HFFc6 (cell line): ENCODE measurements around the gene PEPD. TPM values are rescaled to one million over a fixed set of nuclear protein-coding genes. Genes with fewer than 3 reads are reported as not detected.

ENCODE experiments used
- DNase-seq: peaks from one replicate; pipeline ENCODE4 v3.0.0-alpha.2; 2018
- H3K27ac Mint-ChIP-seq: 2 replicates; pipeline ENCODE4 v1.8.0; 2020; ENCODE audit warnings: mild to moderate bottlenecking, mixed read lengths
- H3K27me3 Mint-ChIP-seq: 2 replicates; pipeline ENCODE4 v1.8.0; 2021; ENCODE audit warnings: mild to moderate bottlenecking, moderate library complexity, mixed read lengths; ENCODE audit not compliant: insufficient read depth
- H3K36me3 Mint-ChIP-seq: 2 replicates; pipeline ENCODE4 v1.8.0; 2021; ENCODE audit warnings: low read depth, mixed read lengths
- H3K4me1 Mint-ChIP-seq: 2 replicates; pipeline ENCODE4 v1.8.0; 2020; ENCODE audit warnings: low read depth, mixed read lengths
- H3K4me3 Mint-ChIP-seq: 2 replicates; pipeline ENCODE4 v1.8.0; 2020; ENCODE audit warnings: mild to moderate bottlenecking, moderate library complexity, mixed read lengths
- H3K9me3 Mint-ChIP-seq: 2 replicates; pipeline ENCODE4 v1.8.0; 2020; ENCODE audit warnings: mild to moderate bottlenecking, mixed read lengths
- CTCF ChIP-seq: fragments of 200-600 bp; sonication (generic); IDR thresholded peaks from 2 replicates; pipeline ENCODE4 v1.5.0; 2021; ENCODE audit warnings: antibody characterized with exemption, mild to moderate bottlenecking
- total RNA-seq, 6 experiments: library from RNA; stranded (reverse); fragmentation: NEBNext Ultra II Directional; extraction: Animal tissue kit (Norgen Biotek cat#: 25700); gene quantifications; 2 replicates in 1 of 6; 3 replicates in 5 of 6; pipeline ENCODE4 v1.2.3, GENCODE V29; 2021

Gene PEPD
- total RNA-seq, 6 experiments from 2014 or later, result 57.0 to 76.9 (median 67.6) TPM

GRCh38 chr19:33374236-33374714 lies 147.3 kb downstream of the PEPD start:
- H3K4me3 Mint-ChIP-seq, result peak overlapping the region; percentile 92
- peaks cover 33% of the 10 kb centered on the region for H3K4me1 Mint-ChIP-seq
- no peaks in the 10 kb centered on the region for H3K9me3 Mint-ChIP-seq
- H3K27me3 Mint-ChIP-seq, result peaks cover 8% of the 10 kb centered on the region
- H3K27ac Mint-ChIP-seq, result peak overlapping the region; percentile 87
- TF ChIP-seq CTCF, result peak; percentile 32
- peaks cover 10% of the 10 kb centered on the region; the same call in 1 of the 2 replicates for H3K36me3 Mint-ChIP-seq
- DNase-seq, result no peak

GRCh38 chr19:33373453-33374235 lies 147.9 kb downstream of the PEPD start, which contains the start of gene CEBPG:
CEBPG (plus strand) TSS chr19:33373709; CDS start chr19:33379240, 5,531 bp downstream.
- peak within 1 kb of the TSS; percentile 87 for H3K27ac Mint-ChIP-seq
- DNase-seq, result peak; percentile 86
- H3K4me3 Mint-ChIP-seq, result peak within 1 kb of the TSS; percentile 92
- H3K4me1 Mint-ChIP-seq, result peaks cover 33% of the 10 kb centered on the region
- H3K27me3 Mint-ChIP-seq, result peaks cover 8% of the 10 kb centered on the region
- H3K36me3 Mint-ChIP-seq, result peaks cover 5% of the 10 kb centered on the region; the same call in 1 of the 2 replicates
- no peaks in the 10 kb centered on the region for H3K9me3 Mint-ChIP-seq
- no peak for TF ChIP-seq CTCF

GRCh38 chr19:33370783-33371182 lies 150.8 kb downstream of the PEPD start:
- Mint-ChIP-seq H3K27me3 (peaks cover 18% of the 10 kb centered on the region), H3K27ac (no peak overlapping the region), H3K36me3 (peaks cover 5% of the 10 kb centered on the region; the same call in 1 of the 2 replicates), H3K4me3 (no peak overlapping the region), H3K4me1 (peaks cover 29% of the 10 kb centered on the region), H3K9me3 (no peaks in the 10 kb centered on the region)
- no peak for DNase-seq
- TF ChIP-seq CTCF, result no peak

- H3K4me1 Mint-ChIP-seq, result peaks cover 11% of the 10 kb centered on the region
- H3K9me3 Mint-ChIP-seq, result no peaks in the 10 kb centered on the region
- no peak for TF ChIP-seq CTCF
- DNase-seq, result peak; percentile 41
- no peaks in the 10 kb centered on the region for H3K36me3 Mint-ChIP-seq
- H3K27ac Mint-ChIP-seq, result no peak overlapping the region
- H3K27me3 Mint-ChIP-seq, result peaks cover 30% of the 10 kb centered on the region
- H3K4me3 Mint-ChIP-seq, result no peak overlapping the region
These were observed 153.3 kb downstream of the PEPD start for GRCh38 chr19:33368074-33368864.

GRCh38 chr19:33366897-33367296 lies 154.7 kb downstream of the PEPD start:
- peaks cover 11% of the 10 kb centered on the region for H3K4me1 Mint-ChIP-seq
- H3K27me3 Mint-ChIP-seq, result peaks cover 43% of the 10 kb centered on the region
- DNase-seq, result no peak
- no peaks in the 10 kb centered on the region for H3K36me3 Mint-ChIP-seq
- no peak overlapping the region for H3K27ac Mint-ChIP-seq
- no peaks in the 10 kb centered on the region for H3K9me3 Mint-ChIP-seq
- H3K4me3 Mint-ChIP-seq, result no peak overlapping the region
- TF ChIP-seq CTCF, result no peak
